Heart right ventricle (tissue), 16 donors: ENCODE measurements around the gene CTSZ. TPM values are rescaled to one million over a fixed set of nuclear protein-coding genes. Genes with fewer than 3 reads are reported as not detected.
"Not testable (repeated sequence)": the region's sequence is repeated elsewhere in the genome, so short reads cannot be mapped to it uniquely, and the experiment has no call there.

Source experiments
- ATAC-seq, 8 donors: fragments of 200-7000 bp; cut with Tn5 transposase; one replicate each; pipeline ENCODE4 v1.9.1; 2020; ENCODE audit warnings: mild to moderate bottlenecking in 8 of 8, moderate library complexity in 8 of 8, moderate number of reproducible peaks in 1 of 8
- DNase-seq, 2 donors: peaks; one replicate each; pipeline ENCODE4 v3.0.0-alpha.2; 2020
- H3K27ac ChIP-seq, 10 donors: fragments of 200-600 bp; sonication (generic) in 2 of 10; one replicate each; pipeline versions ENCODE4 v1.5.0 to v1.8.0; 2020 to 2022; ENCODE audit warnings: mild to moderate bottlenecking in 3 of 10
- H3K27me3 ChIP-seq, 7 donors: fragments of 200-600 bp; one replicate each; pipeline ENCODE4 v1.8.0; 2021 to 2022; ENCODE audit warnings: mild to moderate bottlenecking in 2 of 7
- H3K36me3 ChIP-seq, 9 donors: fragments of 200-600 bp; sonication (generic) in 1 of 9; one replicate each; pipeline versions ENCODE4 v1.5.0 to v1.8.0; 2020 to 2022; ENCODE audit warnings: mild to moderate bottlenecking in 2 of 9
- H3K4me1 ChIP-seq, 9 donors: fragments of 200-600 bp; sonication (generic) in 1 of 9; one replicate each; pipeline versions ENCODE4 v1.5.0 to v1.8.0; 2020 to 2022; ENCODE audit warnings: mild to moderate bottlenecking in 4 of 9
- H3K4me3 ChIP-seq, 10 donors: fragments of 200-600 bp; sonication (generic) in 2 of 10; one replicate each; pipeline versions ENCODE4 v1.5.0 to v1.8.0; 2020 to 2022; ENCODE audit warnings: mild to moderate bottlenecking in 7 of 10, moderate library complexity in 2 of 10
- H3K9me3 ChIP-seq, 11 donors: fragments of 200-600 bp in 10 of 11; sonication (generic) in 2 of 11; one replicate each; pipeline versions ENCODE4 v1.5.0 to v1.8.0; 2013 to 2022; ENCODE audit warnings: mild to moderate bottlenecking in 2 of 11, control low read depth in 1 of 11, moderate library complexity in 1 of 11
- CTCF ChIP-seq, 9 donors: fragments of 200-600 bp; sonication (generic) in 2 of 9; IDR thresholded peaks; one replicate each; pipeline versions ENCODE4 v1.5.0 to v1.8.0; 2021 to 2022; ENCODE audit warnings: antibody characterized with exemption in 9 of 9, mild to moderate bottlenecking in 5 of 9, moderate library complexity in 1 of 9
- WGBS, 2 donors: extraction: QIAGEN DNeasy Blood & Tissue Kit; methylation state at CpG; one replicate each; pipeline ENCODE4 v1.1.7; 2013; ENCODE audit warnings: inconsistent platforms in 1 of 2; 5-methylcytosine and 5-hydroxymethylcytosine counted together
- intact Hi-C, 10 donors: fragments of 100-400 bp; cut with DNase I; formaldehyde crosslinking; loops; one replicate each; pipeline versions ENCODE4 v1.11.1 to v1.14.2; 2022
- polyA plus RNA-seq, 2 donors: library from polyadenylated mRNA; stranded (reverse); fragments of 200-250 nt; gene quantifications; one replicate each; pipeline ENCODE4 v1.2.3, GENCODE V29; 2013
- total RNA-seq, 10 donors: library from RNA; stranded (reverse); fragmentation: NEBNext Ultra II Directional in 3 of 10; extraction: Animal tissue kit (Norgen Biotek cat#: 25700) in 3 of 10; gene quantifications; one replicate each; pipeline versions ENCODE4 v1.2.1 to v1.2.4, GENCODE V29; 2021 to 2023
- donor health status: Arrhythmogenic right ventricular cardiomyopathy.
- donor health status: ischemic (EF 13 %, LVEDD 7.1; RV severe dilation, severe dysfunction).
- donor health status: healthy with polysubstance abuse.
- donor health status: DM: no; HTN: yes; CAD: no.
- donor health status: DM: no; HTN: no; CAD: no.
- donor health status: ischemic (EF 25% LVEDD 6.9; RV normal size, moderate dysfunction).
- donor health status: ischemic (EF 25% LVEDD 5.7; RV mildly dilated, moderate dysfunction).
- donor health status: healthy.
- donor health status: DM: yes; HTN: yes; CAD: no.
- donor health status: Ischemic cardiomyopathy.
- donor health status: ischemic (EF 35%, LVEDD 5.7; RV mildly dilated, moderate dysfunction).
- donor health status: nonischemic (EF 11% LVEDD 7.7; RV severe dilation, severe dysfunction).
- donor health status: DM: yes; HTN: yes; CAD: no.
- donor health status: PGD.
- donor health status: ischemic (EF 29% LVEDD 5.4; RV normal size, mild dysfunction).
- donor health status: nonischemic (EF 23%, LVEDD 6.1; RV moderate dilation, normal function).

The CTSZ gene
- total and polyA plus RNA-seq, 12 donors = 83.9 to 278 (median 124) TPM

GRCh38 chr20:59044295-59044694 lies 37.2 kb upstream of the CTSZ start:
- DNase-seq (no peak), ATAC-seq (no peak)
- TF ChIP-seq CTCF (IDR thresholded peaks at IDR 0.05) = no peak
- WGBS, 2 donors = 83 to 90% methylated on average over 3 of the region's 3 CpGs
- Histone ChIP-seq H3K4me3 (no peak overlapping the region), H3K36me3 (peaks cover 0 to 19% (median 0%) of the 10 kb centered on the region in 9 donors), H3K9me3 (no peaks in the 10 kb centered on the region), H3K27me3 (no peaks in the 10 kb centered on the region), H3K27ac (peak overlapping the region in 3 of 10 donors; percentile 86 to 93 (median 90)), H3K4me1 (peaks cover 4 to 42% (median 34%) of the 10 kb centered on the region in 9 donors)
- intact Hi-C loops = loop anchor here in 1 of 10 donors (10.0 kb wide), 1 partner anchor 169 kb away; no protein-coding TSS in a partner anchor

DNA sequence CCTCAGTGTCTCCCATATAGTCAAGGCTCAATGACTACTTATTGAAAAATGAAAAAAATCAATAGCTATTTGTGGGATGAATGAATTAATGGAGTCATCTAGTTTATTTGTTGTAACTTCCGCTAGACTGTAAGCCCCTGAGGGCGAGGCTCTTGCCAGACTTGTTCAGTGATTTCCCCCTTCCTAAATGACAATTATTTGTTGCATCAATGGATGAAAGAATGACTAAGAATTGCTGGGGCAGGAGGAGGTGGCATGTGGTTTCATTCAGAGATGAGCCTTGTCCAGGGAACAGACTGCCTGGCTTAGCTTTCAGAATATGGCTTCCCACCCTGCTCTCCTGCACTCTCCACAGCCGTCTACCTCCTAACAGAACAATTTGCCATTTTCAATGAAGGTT lies 36.6 kb upstream of the CTSZ start:
- 77 to 87% methylated on average over 3 of the region's 3 CpGs for WGBS, 2 donors
- H3K27ac ChIP-seq = peak overlapping the region in 5 of 10 donors; percentile 86 to 93 (median 90)
- TF ChIP-seq CTCF (IDR thresholded peaks at IDR 0.05) = no peak
- H3K36me3 ChIP-seq = peaks cover 0 to 19% (median 0%) of the 10 kb centered on the region in 9 donors
- no peaks in the 10 kb centered on the region for H3K9me3 ChIP-seq
- DNase-seq = no peak
- intact Hi-C loops = loop anchor here in 3 of 10 donors (2.0 to 10.0 kb wide), 3 partner anchors 19 to 169 kb away; no protein-coding TSS in a partner anchor
- H3K4me3 ChIP-seq = no peak overlapping the region
- H3K27me3 ChIP-seq = no peaks in the 10 kb centered on the region
- H3K4me1 ChIP-seq = peaks cover 4 to 46% (median 37%) of the 10 kb centered on the region in 9 donors
- no peak for ATAC-seq

DNA sequence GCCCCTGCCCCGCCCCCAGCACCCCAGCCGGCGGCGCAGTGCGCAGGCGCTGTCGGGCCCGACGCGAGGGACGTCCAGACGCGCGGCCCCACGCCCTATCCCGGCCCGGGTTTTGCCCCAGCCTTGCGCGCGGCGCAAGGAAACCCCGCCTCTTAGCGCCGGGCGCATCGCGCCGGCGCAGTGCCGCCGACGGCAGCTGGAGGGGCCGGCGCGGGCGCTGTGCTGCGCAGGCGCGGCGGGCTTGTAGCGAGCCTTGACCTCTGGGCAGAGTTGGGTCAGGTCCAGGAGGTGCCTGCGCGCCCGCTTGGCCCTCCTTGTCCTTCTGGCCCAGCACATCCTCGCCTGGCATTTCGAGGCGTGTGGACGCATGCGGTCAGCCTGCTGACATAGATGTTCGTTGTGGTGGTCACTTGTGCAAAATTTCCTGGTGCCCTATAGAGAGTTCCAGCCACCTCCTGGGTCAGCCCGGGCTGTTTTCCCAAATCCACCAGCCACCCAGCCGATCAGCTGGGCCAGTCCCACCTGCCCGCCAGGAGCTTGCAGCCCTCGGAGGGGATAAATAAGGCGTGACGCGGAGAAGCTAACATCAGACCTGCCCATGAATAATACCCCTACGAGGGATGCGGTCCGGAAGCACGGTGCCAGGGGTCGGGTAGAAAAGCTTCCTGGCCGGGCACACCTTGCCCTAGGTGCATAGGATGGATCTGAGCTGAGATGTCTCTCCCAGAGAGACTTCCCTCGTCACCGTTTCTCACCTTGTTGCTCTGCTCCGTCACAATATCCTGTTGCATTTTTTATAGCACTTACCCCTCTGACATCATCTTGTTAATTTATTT lies 36.0 kb upstream of the CTSZ start:
- WGBS, 2 donors = 15 to 19% methylated on average over 54 to 66 of the region's 66 CpGs
- ATAC-seq (peak; percentile 98 to 99 (median 99)), DNase-seq (peak; percentile 91 to 96)
- peak overlapping the region; percentile 21 to 93 (median 89) for H3K27ac ChIP-seq
- peaks cover 4 to 42% (median 37%) of the 10 kb centered on the region in 9 donors for H3K4me1 ChIP-seq
- H3K4me3 ChIP-seq = peak overlapping the region; percentile 64 to 93 (median 86)
- no peaks in the 10 kb centered on the region for H3K27me3 ChIP-seq
- TF ChIP-seq CTCF (IDR thresholded peaks at IDR 0.05) = peak in 1 of 9 donors; percentile 35
- H3K36me3 ChIP-seq = peaks cover 0 to 25% (median 2%) of the 10 kb centered on the region in 9 donors
- H3K9me3 ChIP-seq = no peaks in the 10 kb centered on the region
- intact Hi-C loops = loop anchor here in 3 of 10 donors (2.0 to 10.0 kb wide), 3 partner anchors 20 to 168 kb away; no protein-coding TSS in a partner anchor

DNA sequence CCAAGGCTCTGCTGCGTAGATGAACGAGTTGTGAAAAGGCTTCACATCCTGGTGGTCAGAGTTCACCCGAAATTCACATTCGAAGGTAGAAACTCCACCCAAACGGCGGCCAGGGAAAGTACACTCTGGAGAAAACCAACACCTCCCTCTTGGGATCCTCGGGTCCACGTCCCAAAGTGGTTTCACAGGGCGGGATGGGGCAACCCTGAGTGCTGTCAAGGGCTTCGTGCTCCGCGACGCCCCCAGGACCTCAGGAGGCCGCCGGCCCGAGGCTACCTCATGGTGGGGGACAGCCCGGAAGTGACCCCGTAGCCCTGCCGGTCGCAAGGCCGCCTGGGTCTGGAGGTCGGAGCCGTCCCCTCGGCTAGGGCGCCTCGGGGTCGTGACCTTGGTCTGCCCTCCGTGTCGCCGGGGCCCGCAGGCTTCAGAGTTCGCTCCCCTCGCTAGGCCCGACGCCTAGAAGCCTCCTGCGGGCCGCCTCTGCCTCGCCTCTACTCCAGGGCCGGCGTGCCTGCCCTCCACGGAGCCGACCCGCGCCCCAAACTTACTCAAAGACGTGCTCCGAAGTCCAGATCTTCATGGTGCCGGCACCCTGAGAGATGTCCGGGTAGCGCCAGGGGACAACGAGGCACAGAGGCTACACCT lies 35.2 kb upstream of the CTSZ start, which contains the start of gene PRELID3B:
PRELID3B (minus strand) TSS at position 636 of the 645 bp plus-strand sequence; CDS start at position 580, 56 bp downstream.
- Histone ChIP-seq H3K9me3 (no peaks in the 10 kb centered on the region), H3K27ac (peak within 1 kb of the TSS; percentile 50 to 93 (median 89)), H3K4me1 (peaks cover 4 to 42% (median 37%) of the 10 kb centered on the region in 9 donors), H3K36me3 (peaks cover 0 to 32% (median 10%) of the 10 kb centered on the region in 9 donors), H3K4me3 (peak within 1 kb of the TSS; percentile 64 to 93 (median 86)), H3K27me3 (no peaks in the 10 kb centered on the region)
- ATAC-seq (peak; percentile 6 to 72 (median 46)), DNase-seq (peak in 1 of 2 donors; percentile 24)
- 4 to 5% methylated on average over 49 to 50 of the region's 50 CpGs for WGBS, 2 donors
- TF ChIP-seq CTCF (IDR thresholded peaks at IDR 0.05) = no peak
- intact Hi-C loops = loop anchor here in 3 of 10 donors (2.0 to 10.0 kb wide), 3 partner anchors 21 to 167 kb away; no protein-coding TSS in a partner anchor

GRCh38 chr20:59041487-59041886 lies 34.4 kb upstream of the CTSZ start:
- H3K27me3 ChIP-seq, H3K9me3 ChIP-seq, DNase-seq, ATAC-seq: not testable (repeated sequence)
- Histone ChIP-seq H3K4me1 (peaks cover 4 to 42% (median 37%) of the 10 kb centered on the region in 9 donors), H3K27ac (peak overlapping the region in 6 of 10 donors; percentile 76 to 93 (median 90)), H3K4me3 (peak overlapping the region in 9 of 10 donors; percentile 64 to 93 (median 88)), H3K36me3 (peaks cover 0 to 40% (median 15%) of the 10 kb centered on the region in 9 donors)
- WGBS, 2 donors = 90 to 97% methylated on average over 16 of the region's 16 CpGs
- intact Hi-C loops = loop anchor here in 1 of 10 donors (10.0 kb wide), 1 partner anchor 167 kb away; no protein-coding TSS in a partner anchor
